MG63 (cell line): ENCODE data around the gene ANKS6. TPM values are rescaled to one million over a fixed set of nuclear protein-coding genes. Genes with fewer than 3 reads are reported as not detected.

ENCODE experiments used
- DNase-seq: peaks from one replicate; pipeline ENCODE4 v3.0.0-alpha.2; 2020
- H3K27me3 ChIP-seq: fragments of 250-450 bp; sonication (Bioruptor Pico); 2 replicates; pipeline ENCODE4 v1.5.1; 2020; ENCODE audit warnings: mild to moderate bottlenecking, moderate library complexity
- H3K36me3 ChIP-seq: fragments of 250-450 bp; sonication (Bioruptor Pico); 2 replicates; pipeline ENCODE4 v1.5.1; 2020; ENCODE audit warnings: mild to moderate bottlenecking, moderate library complexity
- H3K4me3 ChIP-seq: fragments of 250-450 bp; sonication (Bioruptor Pico); 2 replicates; pipeline ENCODE4 v1.5.1; 2020; ENCODE audit warnings: mild to moderate bottlenecking, moderate library complexity
- H3K9me3 ChIP-seq: fragments of 250-450 bp; sonication (Bioruptor Pico); 2 replicates; pipeline ENCODE4 v1.5.1; 2020; ENCODE audit warnings: mild to moderate bottlenecking, moderate library complexity
- total RNA-seq: library from RNA; depleted of rRNA; stranded (reverse); fragments of >200 nt; shearing (Covaris generic); gene quantifications from 2 replicates; pipeline ENCODE4 v1.2.3, GENCODE V29; 2014; ENCODE audit warnings: low replicate concordance

ANKS6 gene
- total RNA-seq, 1 experiment from 2014 or later: 29.1 TPM

- Histone ChIP-seq H3K27me3 (no peaks in the 10 kb centered on the region), H3K4me3 (no peak overlapping the region), H3K36me3 (peaks cover 27% of the 10 kb centered on the region), H3K9me3 (no peaks in the 10 kb centered on the region)
- DNase-seq: no peak
These were observed 11.2 kb downstream of the ANKS6 start for GRCh38 chr9:98784831-98785806.

GRCh38 chr9:98783518-98784226 lies 12.7 kb downstream of the ANKS6 start:
- Histone ChIP-seq H3K4me3 (no peak overlapping the region), H3K9me3 (no peaks in the 10 kb centered on the region), H3K27me3 (no peaks in the 10 kb centered on the region), H3K36me3 (peaks cover 16% of the 10 kb centered on the region)
- DNase-seq: no peak

GRCh38 chr9:98781588-98782383 lies 14.6 kb downstream of the ANKS6 start:
- Histone ChIP-seq H3K36me3 (peaks cover 14% of the 10 kb centered on the region), H3K9me3 (no peaks in the 10 kb centered on the region), H3K27me3 (no peaks in the 10 kb centered on the region), H3K4me3 (no peak overlapping the region)
- DNase-seq: no peak

- no peak overlapping the region for H3K4me3 ChIP-seq
These were observed 16.2 kb downstream of the ANKS6 start for GRCh38 chr9:98780059-98780749.

GRCh38 chr9:98778711-98779530 lies 17.4 kb downstream of the ANKS6 start:
- DNase-seq: no peak

More at GRCh38 chr9:98780059-98780749, 16.2 kb downstream of the ANKS6 start:
- H3K27me3 ChIP-seq: no peaks in the 10 kb centered on the region
- DNase-seq: no peak
- H3K36me3 ChIP-seq: peaks cover 19% of the 10 kb centered on the region
- no peaks in the 10 kb centered on the region for H3K9me3 ChIP-seq

GRCh38 chr9:98778251-98778650 lies 18.1 kb downstream of the ANKS6 start:
- no peak for DNase-seq
- H3K9me3 ChIP-seq: no peaks in the 10 kb centered on the region
- H3K36me3 ChIP-seq: peaks cover 19% of the 10 kb centered on the region
- no peaks in the 10 kb centered on the region for H3K27me3 ChIP-seq
- H3K4me3 ChIP-seq: no peak overlapping the region

More at GRCh38 chr9:98778711-98779530, 17.4 kb downstream of the ANKS6 start:
- Histone ChIP-seq H3K9me3 (no peaks in the 10 kb centered on the region), H3K27me3 (no peaks in the 10 kb centered on the region), H3K4me3 (no peak overlapping the region), H3K36me3 (peaks cover 19% of the 10 kb centered on the region)

GRCh38 chr9:98777618-98778017 lies 18.7 kb downstream of the ANKS6 start:
- Histone ChIP-seq H3K36me3 (peaks cover 23% of the 10 kb centered on the region), H3K27me3 (no peaks in the 10 kb centered on the region), H3K4me3 (no peak overlapping the region), H3K9me3 (no peaks in the 10 kb centered on the region)
- no peak for DNase-seq

GRCh38 chr9:98775831-98776441 lies 20.4 kb downstream of the ANKS6 start:
- peaks cover 29% of the 10 kb centered on the region for H3K36me3 ChIP-seq
- peak; percentile 35 for DNase-seq
- no peaks in the 10 kb centered on the region for H3K27me3 ChIP-seq
- H3K9me3 ChIP-seq: no peaks in the 10 kb centered on the region
- no peak overlapping the region for H3K4me3 ChIP-seq

- peak; percentile 25 for DNase-seq
- Histone ChIP-seq H3K27me3 (no peaks in the 10 kb centered on the region), H3K4me3 (no peak overlapping the region), H3K36me3 (peaks cover 40% of the 10 kb centered on the region), H3K9me3 (no peaks in the 10 kb centered on the region)
These were observed 21.6 kb downstream of the ANKS6 start for GRCh38 chr9:98774746-98775145.

- Histone ChIP-seq H3K27me3 (no peaks in the 10 kb centered on the region), H3K9me3 (no peaks in the 10 kb centered on the region), H3K36me3 (peaks cover 43% of the 10 kb centered on the region), H3K4me3 (no peak overlapping the region)
- no peak for DNase-seq
These were observed 22.6 kb downstream of the ANKS6 start for GRCh38 chr9:98773721-98774120.

- DNase-seq: no peak
- no peaks in the 10 kb centered on the region for H3K27me3 ChIP-seq
- H3K4me3 ChIP-seq: no peak overlapping the region
- H3K36me3 ChIP-seq: peaks cover 46% of the 10 kb centered on the region
- H3K9me3 ChIP-seq: no peaks in the 10 kb centered on the region
These were observed 23.8 kb downstream of the ANKS6 start for GRCh38 chr9:98772364-98773155.

- Histone ChIP-seq H3K27me3 (no peaks in the 10 kb centered on the region), H3K4me3 (no peak overlapping the region), H3K9me3 (no peaks in the 10 kb centered on the region), H3K36me3 (peaks cover 55% of the 10 kb centered on the region)
- no peak for DNase-seq
These were observed 25.0 kb downstream of the ANKS6 start for GRCh38 chr9:98771209-98771874.

- H3K9me3 ChIP-seq: no peaks in the 10 kb centered on the region
- H3K27me3 ChIP-seq: no peaks in the 10 kb centered on the region
- DNase-seq: no peak
- peaks cover 61% of the 10 kb centered on the region for H3K36me3 ChIP-seq
- no peak overlapping the region for H3K4me3 ChIP-seq
These were observed 25.6 kb downstream of the ANKS6 start for GRCh38 chr9:98770717-98771116.

- H3K36me3 ChIP-seq: peaks cover 72% of the 10 kb centered on the region
- DNase-seq: no peak
- H3K9me3 ChIP-seq: peaks cover 8% of the 10 kb centered on the region
- H3K4me3 ChIP-seq: no peak overlapping the region
- no peaks in the 10 kb centered on the region for H3K27me3 ChIP-seq
These were observed 28.0 kb downstream of the ANKS6 start for GRCh38 chr9:98768344-98768743.
